Stimulated activated naive B cell treated with anti-CD40 and anti-IgM and Interleukin-4, amounts not matched to agents 10 μg/mL and 1 μg/mL and 100 μg/mL, for 72 hours (primary cell): ENCODE measurements around the gene NDUFA12.
A peak's percentile ranks its signal among the peaks of the same experiment; 100 is the strongest.

Experiments
- ATAC-seq, 2 donors: fragments of 150-1000 bp; cut with Tn5 transposase; replicated peaks; 2 replicates each; pipeline ENCODE4 v1.10.0; 2021; ENCODE audit warnings: moderate library complexity in 1 of 2
- DNase-seq: peaks from one replicate; pipeline ENCODE4 v3.0.0; 2021
- H3K27ac Mint-ChIP-seq: one replicate; pipeline ENCODE4 v1.8.0; 2022; ENCODE audit warnings: mild to moderate bottlenecking, mixed read lengths
- H3K27me3 Mint-ChIP-seq, 2 donors: one replicate each; pipeline ENCODE4 v1.8.0; 2022; ENCODE audit warnings: mixed read lengths in 2 of 2
- H3K36me3 Mint-ChIP-seq, 2 donors: one replicate each; pipeline ENCODE4 v1.8.0; 2022; ENCODE audit warnings: mixed read lengths in 2 of 2, mild to moderate bottlenecking in 1 of 2
- H3K4me1 Mint-ChIP-seq, 2 donors: one replicate each; pipeline ENCODE4 v1.8.0; 2022; ENCODE audit warnings: mixed read lengths in 2 of 2, mild to moderate bottlenecking in 1 of 2
- H3K4me3 Mint-ChIP-seq, 2 donors: one replicate each; pipeline ENCODE4 v1.8.0; 2022; ENCODE audit warnings: mild to moderate bottlenecking in 2 of 2, mixed read lengths in 2 of 2, moderate library complexity in 1 of 2
- H3K9me3 Mint-ChIP-seq, 2 donors: one replicate each; pipeline ENCODE4 v1.8.0; 2022; ENCODE audit warnings: mixed read lengths in 2 of 2, mild to moderate bottlenecking in 1 of 2

The NDUFA12 gene

GRCh38 chr12:94970560-94970959, 32.9 kb downstream of the NDUFA12 start:
- no peak for ATAC-seq

GRCh38 chr12:94969424-94969823, 34.1 kb downstream of the NDUFA12 start:
- Mint-ChIP-seq H3K4me1 (peaks cover 18 to 28% of the 10 kb centered on the region in 2 donors), H3K36me3 (peaks cover 23 to 45% of the 10 kb centered on the region in 2 donors), H3K27me3 (no peaks in the 10 kb centered on the region), H3K9me3 (no peaks in the 10 kb centered on the region), H3K27ac (peak overlapping the region; percentile 39), H3K4me3 (no peak overlapping the region)
- ATAC-seq: peak; percentile 83 to 89
- DNase-seq: no peak

More at GRCh38 chr12:94970560-94970959, 32.9 kb downstream of the NDUFA12 start:
- H3K36me3 Mint-ChIP-seq: peaks cover 25 to 49% of the 10 kb centered on the region in 2 donors
- no peak overlapping the region for H3K4me3 Mint-ChIP-seq
- no peak for DNase-seq
- no peak overlapping the region for H3K27ac Mint-ChIP-seq
- no peaks in the 10 kb centered on the region for H3K9me3 Mint-ChIP-seq
- no peaks in the 10 kb centered on the region for H3K27me3 Mint-ChIP-seq
- H3K4me1 Mint-ChIP-seq: peaks cover 18 to 28% of the 10 kb centered on the region in 2 donors

GRCh38 chr12:94965982-94966630, 37.4 kb downstream of the NDUFA12 start:
- no peak for DNase-seq
- peaks cover 9 to 24% of the 10 kb centered on the region in 2 donors for H3K36me3 Mint-ChIP-seq
- H3K27ac Mint-ChIP-seq: no peak overlapping the region
- H3K4me3 Mint-ChIP-seq: no peak overlapping the region
- H3K9me3 Mint-ChIP-seq: no peaks in the 10 kb centered on the region
- H3K27me3 Mint-ChIP-seq: no peaks in the 10 kb centered on the region
- no peak for ATAC-seq
- H3K4me1 Mint-ChIP-seq: peaks cover 15 to 23% of the 10 kb centered on the region in 2 donors

GRCh38 chr12:94963649-94964048, 39.8 kb downstream of the NDUFA12 start:
- no peak overlapping the region for H3K4me3 Mint-ChIP-seq
- H3K27ac Mint-ChIP-seq: no peak overlapping the region
- H3K4me1 Mint-ChIP-seq: peaks cover 7 to 10% of the 10 kb centered on the region in 2 donors
- no peaks in the 10 kb centered on the region for H3K9me3 Mint-ChIP-seq
- DNase-seq: no peak
- no peak for ATAC-seq
- peaks cover 4 to 6% of the 10 kb centered on the region in 2 donors for H3K27me3 Mint-ChIP-seq
- H3K36me3 Mint-ChIP-seq: peaks cover 3 to 12% of the 10 kb centered on the region in 2 donors

- no peak overlapping the region for H3K27ac Mint-ChIP-seq
- no peak overlapping the region for H3K4me3 Mint-ChIP-seq
- ATAC-seq (no peak), DNase-seq (no peak)
- H3K36me3 Mint-ChIP-seq: peaks cover 1 to 6% of the 10 kb centered on the region in 2 donors
- peaks cover 4 to 6% of the 10 kb centered on the region in 2 donors for H3K4me1 Mint-ChIP-seq
- H3K9me3 Mint-ChIP-seq: no peaks in the 10 kb centered on the region
- peaks cover 4 to 6% of the 10 kb centered on the region in 2 donors for H3K27me3 Mint-ChIP-seq
Observed at GRCh38 chr12:94962670-94963069, 40.8 kb downstream of the NDUFA12 start.

- DNase-seq (no peak), ATAC-seq (no peak)
- no peaks in the 10 kb centered on the region for H3K9me3 Mint-ChIP-seq
- H3K36me3 Mint-ChIP-seq: peaks cover 1 to 3% of the 10 kb centered on the region in 2 donors
- peaks cover 3 to 6% of the 10 kb centered on the region in 2 donors for H3K4me1 Mint-ChIP-seq
- no peak overlapping the region for H3K27ac Mint-ChIP-seq
- no peak overlapping the region for H3K4me3 Mint-ChIP-seq
- H3K27me3 Mint-ChIP-seq: peaks cover 4 to 6% of the 10 kb centered on the region in 2 donors
Observed at GRCh38 chr12:94961911-94962310, 41.6 kb downstream of the NDUFA12 start.

GRCh38 chr12:94961256-94961824, 42.2 kb downstream of the NDUFA12 start:
- no peak for ATAC-seq
- no peak for DNase-seq
- H3K9me3 Mint-ChIP-seq: no peaks in the 10 kb centered on the region
- peaks cover 4 to 6% of the 10 kb centered on the region in 2 donors for H3K27me3 Mint-ChIP-seq
- peaks cover 3 to 10% of the 10 kb centered on the region in 2 donors for H3K4me1 Mint-ChIP-seq
- no peak overlapping the region for H3K4me3 Mint-ChIP-seq
- no peak overlapping the region for H3K27ac Mint-ChIP-seq
- H3K36me3 Mint-ChIP-seq: peaks cover 3% of the 10 kb centered on the region in 2 donors

- Mint-ChIP-seq H3K4me3 (no peak overlapping the region), H3K9me3 (no peaks in the 10 kb centered on the region), H3K27ac (no peak overlapping the region), H3K36me3 (peaks cover 3% of the 10 kb centered on the region in 2 donors), H3K27me3 (peaks cover 17 to 23% of the 10 kb centered on the region in 2 donors), H3K4me1 (peaks cover 3 to 12% of the 10 kb centered on the region in 2 donors)
- DNase-seq (no peak), ATAC-seq (no peak)
Observed at GRCh38 chr12:94957006-94957405, 46.5 kb downstream of the NDUFA12 start.

- no peak overlapping the region for H3K27ac Mint-ChIP-seq
- no peaks in the 10 kb centered on the region for H3K9me3 Mint-ChIP-seq
- H3K36me3 Mint-ChIP-seq: peaks cover 3% of the 10 kb centered on the region in 2 donors
- no peak for DNase-seq
- H3K4me1 Mint-ChIP-seq: peaks cover 3 to 12% of the 10 kb centered on the region in 2 donors
- H3K4me3 Mint-ChIP-seq: no peak overlapping the region
- no peak for ATAC-seq
- peaks cover 17 to 23% of the 10 kb centered on the region in 2 donors for H3K27me3 Mint-ChIP-seq
Observed at GRCh38 chr12:94954948-94955592, 48.4 kb downstream of the NDUFA12 start.

- DNase-seq (no peak), ATAC-seq (no peak)
- Mint-ChIP-seq H3K9me3 (no peaks in the 10 kb centered on the region), H3K36me3 (peaks cover 0 to 3% of the 10 kb centered on the region in 2 donors), H3K4me3 (no peak overlapping the region), H3K4me1 (peaks cover 0 to 6% of the 10 kb centered on the region in 2 donors), H3K27ac (no peak overlapping the region), H3K27me3 (peaks cover 12 to 25% of the 10 kb centered on the region in 2 donors)
Observed at GRCh38 chr12:94954029-94954685, 49.3 kb downstream of the NDUFA12 start.

- no peak for ATAC-seq
- Mint-ChIP-seq H3K4me1 (peaks cover 0 to 12% of the 10 kb centered on the region in 2 donors), H3K27me3 (peaks cover 11 to 26% of the 10 kb centered on the region in 2 donors), H3K36me3 (peaks cover 0 to 3% of the 10 kb centered on the region in 2 donors), H3K9me3 (no peaks in the 10 kb centered on the region), H3K27ac (no peak overlapping the region), H3K4me3 (no peak overlapping the region)
- DNase-seq: no peak
Observed at GRCh38 chr12:94952325-94952724, 51.2 kb downstream of the NDUFA12 start.

GRCh38 chr12:94951071-94951934, 52.2 kb downstream of the NDUFA12 start:
- Mint-ChIP-seq H3K4me3 (no peak overlapping the region), H3K4me1 (peaks cover 0 to 8% of the 10 kb centered on the region in 2 donors), H3K27ac (no peak overlapping the region), H3K36me3 (peaks cover 0 to 1% of the 10 kb centered on the region in 2 donors), H3K27me3 (peaks cover 11 to 26% of the 10 kb centered on the region in 2 donors), H3K9me3 (no peaks in the 10 kb centered on the region)
- ATAC-seq (no peak), DNase-seq (no peak)

- Mint-ChIP-seq H3K4me3 (no peak overlapping the region), H3K36me3 (peaks cover 0 to 4% of the 10 kb centered on the region in 2 donors), H3K27ac (no peak overlapping the region), H3K27me3 (peaks cover 4 to 14% of the 10 kb centered on the region in 2 donors), H3K4me1 (peaks cover 8 to 13% of the 10 kb centered on the region in 2 donors), H3K9me3 (peaks cover 4 to 10% of the 10 kb centered on the region in 2 donors)
- ATAC-seq: peak in 1 of 2 donors; percentile 69
- DNase-seq: no peak
Observed at GRCh38 chr12:94948232-94948810, 55.2 kb downstream of the NDUFA12 start.
